ENCODE results near the gene HOXD12.
A peak's percentile ranks its signal among the peaks of the same experiment; 100 is the strongest.

HOXD12 gene

GRCh38 chr2:176081376-176081836, 18.2 kb upstream of the HOXD12 start:
- no peak for DNase-seq

GRCh38 chr2:176081837-176082524, 17.6 kb upstream of the HOXD12 start:
- DNase-seq = no peak

- no peak for DNase-seq
These were observed 17.1 kb upstream of the HOXD12 start for GRCh38 chr2:176082525-176082823.

- no peak for DNase-seq
These were observed 16.5 kb upstream of the HOXD12 start for GRCh38 chr2:176082824-176083751.

- no peak for DNase-seq
These were observed 15.8 kb upstream of the HOXD12 start, which contains the start of gene EVX2 for GRCh38 chr2:176083796-176084261. Gene EVX2, minus strand, starts transcription at chr2:176083962. Its CDS starts 186 bp downstream, at chr2:176083776.

- no peak for DNase-seq
These were observed 14.9 kb upstream of the HOXD12 start for GRCh38 chr2:176084611-176085119.

GRCh38 chr2:176085120-176085788, 14.3 kb upstream of the HOXD12 start:
- DNase-seq = no peak

GRCh38 chr2:176085861-176086771, 13.5 kb upstream of the HOXD12 start:
- DNase-seq = peak; percentile 32

GRCh38 chr2:176087330-176088047, 12.1 kb upstream of the HOXD12 start:
- DNase-seq = no peak

GRCh38 chr2:176088048-176088936, 11.3 kb upstream of the HOXD12 start:
- DNase-seq = peak; percentile 46

GRCh38 chr2:176088937-176089842, 10.4 kb upstream of the HOXD12 start:
- no peak for DNase-seq

GRCh38 chr2:176089843-176090395, 9.7 kb upstream of the HOXD12 start:
- no peak for DNase-seq

GRCh38 chr2:176090862-176091261, 8.7 kb upstream of the HOXD12 start:
- no peak for DNase-seq

GRCh38 chr2:176091329-176092258, 8.0 kb upstream of the HOXD12 start:
- DNase-seq = no peak

- DNase-seq = no peak
These were observed 7.1 kb upstream of the HOXD12 start, which contains the start of gene HOXD13 for GRCh38 chr2:176092270-176093144. Gene HOXD13, plus strand, starts transcription at chr2:176092721. Its CDS starts 170 bp downstream, at chr2:176092891.

- DNase-seq = no peak
These were observed 6.3 kb upstream of the HOXD12 start for GRCh38 chr2:176093145-176093897.

Data from HCEC 1CT (cell line).